HG02970 (cell line): Measurements from ENCODE around the gene ZDHHC1.

Source experiments
- ATAC-seq: cut with Tn5 transposase; IDR thresholded peaks from one replicate; pipeline ENCODE4 v1.9.1; 2021; ENCODE audit warnings: mild to moderate bottlenecking, moderate library complexity, moderate number of reproducible peaks; ENCODE audit not compliant: unreplicated experiment, low FRiP score

The ZDHHC1 gene

DNA sequence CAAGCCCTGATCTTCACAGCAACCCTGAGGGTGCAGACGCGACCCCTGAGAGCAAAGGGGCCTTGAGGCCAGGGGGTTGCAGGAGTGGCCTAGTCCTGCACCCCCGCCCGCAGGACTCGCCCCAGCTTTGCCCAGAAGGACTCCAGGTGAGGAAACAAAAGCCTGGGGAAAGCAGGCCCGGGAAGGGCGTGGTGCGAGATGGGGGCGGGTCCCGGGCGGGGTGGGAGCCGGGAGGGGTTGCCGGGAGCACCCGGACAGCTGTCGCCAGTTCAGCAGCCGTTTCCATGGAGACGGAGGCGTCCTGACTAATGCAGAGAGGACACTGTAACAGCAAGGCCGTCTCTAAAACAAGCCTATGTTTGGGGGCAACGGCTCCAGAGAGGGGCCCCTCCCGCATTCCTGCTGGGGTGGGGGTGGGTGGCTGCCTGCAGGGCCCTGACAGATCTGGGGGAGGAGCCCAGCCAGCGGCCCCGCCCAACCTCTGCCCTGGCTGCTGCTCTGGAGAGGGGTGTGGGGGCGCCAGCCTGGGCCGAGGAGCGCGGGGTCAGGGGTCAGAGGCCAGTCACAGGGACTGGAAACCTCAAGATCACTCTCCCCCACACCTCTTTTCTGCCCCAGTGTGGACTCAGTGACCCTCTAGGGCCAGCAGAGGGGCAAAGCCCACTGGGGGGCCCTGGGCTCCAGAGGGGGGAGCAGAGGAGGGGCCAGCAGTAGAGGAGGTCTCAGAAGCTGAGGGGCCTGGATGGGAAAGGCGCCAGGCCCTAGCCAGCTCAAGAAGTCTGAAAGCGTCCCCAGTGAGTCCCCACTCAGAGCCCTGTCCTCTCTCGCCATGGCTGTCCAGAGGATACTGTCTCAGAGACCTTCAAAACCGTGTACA, 19.9 kb downstream of the ZDHHC1 start:
- no peak for ATAC-seq

- no peak for ATAC-seq
Measured at GRCh38 chr16:67395458-67396158, 20.7 kb downstream of the ZDHHC1 start.

DNA sequence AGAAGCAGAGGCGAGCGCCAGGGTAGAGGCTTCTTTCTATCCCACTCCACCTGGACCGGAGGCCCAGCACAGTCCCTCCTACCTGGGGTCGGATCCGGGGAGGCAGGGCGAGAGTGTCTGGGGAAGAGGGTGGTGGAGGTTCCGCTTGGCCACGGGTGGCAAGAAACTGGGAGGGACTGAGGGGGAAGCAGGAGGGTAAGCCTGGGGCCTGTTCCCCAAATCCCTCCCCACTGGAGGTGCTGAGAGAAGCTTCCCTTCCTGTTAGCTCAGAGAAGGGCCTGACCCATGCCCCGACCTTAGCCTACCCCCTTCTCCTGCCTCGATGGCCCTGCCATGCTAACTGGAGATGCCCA, 21.2 kb downstream of the ZDHHC1 start:
- ATAC-seq = no peak

DNA sequence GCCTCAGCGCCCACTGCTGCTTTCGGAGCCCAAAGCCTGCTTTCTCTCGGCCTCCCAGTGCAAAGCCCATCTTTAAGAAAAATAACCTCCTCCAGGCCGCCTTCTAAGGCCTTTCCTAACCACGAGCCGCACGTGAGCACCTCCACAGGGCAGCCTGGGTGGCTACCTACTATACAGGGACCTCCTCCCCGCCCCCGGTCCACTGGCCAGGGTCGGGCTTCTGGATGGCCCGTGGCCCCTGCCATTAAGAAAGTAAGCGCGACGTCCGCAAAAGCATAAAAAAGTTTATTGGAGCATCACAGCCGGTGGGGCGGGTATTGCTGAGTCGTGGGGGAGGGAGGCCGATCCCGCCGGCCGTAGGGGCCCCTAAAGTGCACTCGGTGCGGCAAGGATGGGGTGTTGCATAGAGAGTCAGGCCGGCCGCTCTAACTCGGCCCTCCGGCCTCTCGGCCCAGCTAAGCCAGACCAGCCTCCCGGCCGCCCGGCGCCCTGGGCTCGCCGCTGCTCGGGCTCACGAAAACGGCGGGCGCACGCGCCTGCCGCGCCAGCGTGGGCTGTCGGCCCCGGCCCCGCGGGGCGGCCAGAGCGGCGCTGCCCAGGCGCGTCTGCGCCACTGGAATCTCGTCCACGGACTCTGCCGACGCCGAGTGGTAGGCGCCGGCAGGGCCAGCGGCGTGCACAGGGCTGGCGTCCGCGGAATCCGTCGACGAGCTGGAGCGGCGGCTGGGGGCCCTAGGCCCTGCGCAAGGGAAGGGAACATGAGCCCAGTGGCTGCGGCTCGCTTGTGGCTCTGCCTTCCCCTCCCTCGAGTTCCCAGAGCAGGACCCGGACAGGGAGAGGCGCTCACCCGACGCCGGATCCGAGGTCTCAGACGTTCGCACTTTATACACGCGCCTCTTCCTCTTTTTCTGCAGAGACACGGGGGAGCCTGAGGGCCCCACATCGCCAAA, 21.8 kb downstream of the ZDHHC1 start:
- no peak for ATAC-seq

DNA sequence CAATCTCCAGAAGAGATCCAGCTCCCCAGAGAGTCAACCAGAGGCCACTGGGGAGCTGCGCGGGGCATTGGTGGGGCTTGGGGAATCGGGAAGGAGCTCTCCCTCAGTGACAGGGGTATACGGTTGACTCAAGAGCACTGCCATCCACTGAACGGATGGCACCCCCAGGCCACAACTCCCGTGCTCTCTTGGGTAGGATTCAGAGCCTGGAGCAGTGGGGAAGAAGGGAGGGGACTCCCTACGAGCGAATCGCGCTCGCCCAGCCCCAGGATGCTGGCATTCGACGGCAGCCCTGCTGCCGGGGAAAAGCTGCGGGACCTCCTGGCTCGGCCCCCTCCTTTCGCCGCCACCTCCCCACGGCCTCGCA, 22.5 kb downstream of the ZDHHC1 start:
- no peak for ATAC-seq

- ATAC-seq = no peak
Measured at GRCh38 chr16:67393111-67393787, 23.0 kb downstream of the ZDHHC1 start, which contains the start of gene TPPP3. TSS of gene TPPP3 (minus strand) at chr16:67393498. CDS start at chr16:67391111, 2,387 bp downstream.

DNA sequence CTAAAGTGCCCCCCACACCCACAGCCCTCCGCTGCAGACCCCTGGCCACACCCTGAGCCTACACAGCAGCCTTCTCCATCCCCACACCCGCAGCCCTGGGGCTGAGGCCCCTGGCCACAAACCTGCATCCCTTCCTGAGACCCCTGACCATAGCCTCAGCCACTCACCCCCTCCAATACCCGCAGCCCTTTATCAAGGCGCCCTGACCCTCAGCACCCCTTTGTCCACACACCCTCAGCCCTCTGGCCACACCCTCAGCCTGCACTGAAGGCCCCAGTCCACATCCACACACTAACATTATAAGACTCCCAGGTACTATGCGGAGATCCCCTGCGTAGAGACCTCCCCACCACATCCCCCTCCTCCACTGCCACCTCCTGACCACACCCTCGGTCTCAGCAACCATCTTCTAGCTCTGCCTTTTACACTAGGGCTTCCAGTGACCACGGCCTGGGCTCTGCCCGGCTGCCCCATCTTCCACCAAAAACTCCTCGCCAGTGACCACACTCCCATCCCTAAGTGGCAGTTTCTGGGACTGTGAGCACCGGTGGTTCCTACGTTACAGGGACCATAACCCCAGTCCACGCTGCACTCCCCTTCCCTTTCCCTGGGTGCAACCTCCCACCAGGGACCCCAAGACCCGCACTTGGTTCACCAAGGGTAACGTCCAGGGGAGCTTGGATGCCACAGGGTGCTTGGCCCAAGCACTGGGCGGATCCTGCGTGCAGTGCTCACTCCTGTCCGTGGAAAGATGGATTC, 23.8 kb downstream of the ZDHHC1 start:
- ATAC-seq = no peak

GRCh38 chr16:67391424-67392300, 24.6 kb downstream of the ZDHHC1 start:
- ATAC-seq = no peak

GRCh38 chr16:67390816-67391423, 25.4 kb downstream of the ZDHHC1 start:
- no peak for ATAC-seq

DNA sequence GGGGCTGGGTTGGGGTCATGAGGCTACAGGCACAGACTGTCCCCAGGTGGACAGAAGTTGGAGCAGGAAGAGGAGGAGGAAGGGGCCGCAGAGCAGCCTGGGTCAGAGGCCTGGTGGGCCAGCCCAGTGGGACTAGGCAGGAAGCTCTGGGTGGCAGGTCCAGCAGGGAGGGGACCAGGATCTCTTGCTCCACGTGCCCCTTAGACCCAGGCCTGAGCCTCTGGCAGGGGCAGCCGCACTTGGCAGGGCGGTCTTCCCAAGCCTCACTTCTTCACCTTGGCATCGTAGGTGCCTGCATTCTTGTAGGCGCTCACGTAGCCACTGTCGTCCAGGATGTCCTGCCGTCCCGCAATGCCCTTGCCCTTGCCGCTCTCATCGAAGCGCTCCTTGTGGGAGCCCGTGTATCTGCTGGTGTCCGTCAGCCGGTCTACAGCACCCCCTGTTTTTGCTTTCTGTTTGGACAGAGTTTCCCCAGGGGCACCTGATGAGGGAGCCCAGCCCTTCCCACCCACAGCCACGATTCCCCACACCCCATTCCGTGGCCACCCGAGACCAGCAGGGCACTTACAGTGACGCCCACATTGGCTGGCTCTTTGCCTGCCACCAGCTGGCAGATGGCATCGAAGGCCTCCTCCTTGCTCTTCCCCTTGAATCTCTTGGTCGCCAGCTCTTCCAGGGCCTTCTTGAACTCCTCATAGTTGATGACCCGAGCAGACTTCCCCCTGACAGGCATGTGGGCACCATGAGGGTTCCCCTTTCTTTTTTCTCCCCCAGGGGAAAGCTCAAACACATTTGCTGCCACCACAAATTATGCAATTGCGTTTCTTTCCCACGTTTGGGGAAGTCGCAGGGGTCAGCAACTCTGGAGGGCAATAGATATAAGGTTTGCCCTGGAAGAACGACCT, 26.1 kb downstream of the ZDHHC1 start:
- ATAC-seq = no peak

DNA sequence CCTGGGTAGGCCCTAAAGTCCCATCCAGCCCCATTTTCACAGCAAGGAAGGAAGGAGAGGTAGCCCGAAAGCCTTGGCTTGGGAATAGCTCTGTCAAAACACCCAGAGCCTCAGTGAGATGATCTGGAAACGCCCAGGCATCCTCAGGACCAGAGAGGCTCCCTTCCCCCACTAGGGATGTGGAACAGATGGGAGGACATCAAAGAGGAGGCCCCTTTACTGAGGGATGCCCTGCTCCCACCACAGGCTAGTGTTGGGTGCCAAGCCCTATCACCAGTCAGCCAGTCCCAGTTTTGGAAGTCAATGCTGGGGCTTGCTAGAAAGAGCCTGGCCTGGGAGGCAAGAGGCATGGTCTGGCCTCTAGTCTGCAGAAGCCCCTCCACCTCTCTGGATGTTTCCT, 27.7 kb downstream of the ZDHHC1 start:
- ATAC-seq = no peak

- no peak for ATAC-seq
Measured at GRCh38 chr16:67388191-67388590, 28.1 kb downstream of the ZDHHC1 start.

- no peak for ATAC-seq
Measured at GRCh38 chr16:67387479-67388079, 28.7 kb downstream of the ZDHHC1 start.

GRCh38 chr16:67386861-67387455, 29.3 kb downstream of the ZDHHC1 start:
- no peak for ATAC-seq

DNA sequence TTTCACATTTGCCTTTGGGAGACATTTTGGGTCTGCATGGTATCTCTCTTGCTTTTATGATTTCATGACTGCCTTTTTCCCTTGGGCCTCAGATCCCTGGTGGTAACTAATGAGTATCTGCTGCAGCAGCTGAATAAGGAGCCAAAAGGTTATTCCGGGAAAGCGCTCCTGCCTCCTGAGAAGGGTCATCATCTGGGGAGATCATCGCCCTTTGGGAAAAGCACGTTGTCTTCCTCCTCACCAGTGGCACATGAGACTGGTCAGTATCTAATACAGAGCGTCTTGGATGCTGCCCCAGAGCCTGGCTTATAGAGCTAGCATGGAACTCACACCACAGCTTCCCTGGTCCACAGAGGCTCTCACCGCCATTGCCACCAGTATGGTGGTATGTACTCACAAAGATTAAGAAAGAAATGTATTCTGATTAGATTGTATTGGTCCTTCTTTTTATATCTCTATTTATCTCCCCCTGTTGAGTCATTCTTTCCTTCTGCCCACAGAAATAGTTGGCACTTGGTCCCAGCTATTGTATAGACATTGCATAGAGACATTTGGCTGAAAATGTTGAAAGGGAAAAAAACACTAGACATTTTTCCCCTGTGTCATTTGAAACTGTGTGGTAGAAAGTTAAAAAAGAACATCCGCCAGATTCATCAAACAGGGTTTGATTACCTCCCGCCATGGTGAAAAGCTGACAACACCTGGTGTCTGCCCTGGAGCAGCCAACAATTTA, 31.3 kb downstream of the ZDHHC1 start:
- ATAC-seq = no peak

- ATAC-seq = no peak
Measured at GRCh38 chr16:67383284-67383683, 33.0 kb downstream of the ZDHHC1 start.
